ENCODE data around the gene TIGD7.

- TF ChIP-seq POLR2A (IDR thresholded peaks at IDR 0.05) (no peak), POLR2AphosphoS5 (IDR thresholded peaks at IDR 0.05) (no peak)
Measured at GRCh38 chr16:3283543-3284447, 21.4 kb downstream of the TIGD7 start.

Data from breast epithelium (tissue), 3 donors.